Right lobe of liver (tissue), 4 donors: ENCODE results near the gene ADGRF1.

Source experiments
- POLR2A ChIP-seq: fragments of 450-650 bp; IDR thresholded peaks from one replicate; pipeline ENCODE4 v1.6.1; 2017; ENCODE audit warnings: antibody characterized with exemption, mild to moderate bottlenecking
- TF ChIP-seq, protein P1 (sequence below), 4 donors: fragments of 200-600 bp in 3 of 4; fragments of 450-650 bp in 1 of 4; IDR thresholded peaks; one replicate each; pipeline versions ENCODE4 v1.5.1 to v1.8.0; 2016 to 2022; ENCODE audit warnings: antibody characterized with exemption in 4 of 4, mild to moderate bottlenecking in 2 of 4
- donor health status: DM: no; HTN: no; CAD: no.
- donor health status: DM: no; HTN: no; CAD: no.
- donor health status: DM: no; HTN: yes; CAD: no.

DNA sequence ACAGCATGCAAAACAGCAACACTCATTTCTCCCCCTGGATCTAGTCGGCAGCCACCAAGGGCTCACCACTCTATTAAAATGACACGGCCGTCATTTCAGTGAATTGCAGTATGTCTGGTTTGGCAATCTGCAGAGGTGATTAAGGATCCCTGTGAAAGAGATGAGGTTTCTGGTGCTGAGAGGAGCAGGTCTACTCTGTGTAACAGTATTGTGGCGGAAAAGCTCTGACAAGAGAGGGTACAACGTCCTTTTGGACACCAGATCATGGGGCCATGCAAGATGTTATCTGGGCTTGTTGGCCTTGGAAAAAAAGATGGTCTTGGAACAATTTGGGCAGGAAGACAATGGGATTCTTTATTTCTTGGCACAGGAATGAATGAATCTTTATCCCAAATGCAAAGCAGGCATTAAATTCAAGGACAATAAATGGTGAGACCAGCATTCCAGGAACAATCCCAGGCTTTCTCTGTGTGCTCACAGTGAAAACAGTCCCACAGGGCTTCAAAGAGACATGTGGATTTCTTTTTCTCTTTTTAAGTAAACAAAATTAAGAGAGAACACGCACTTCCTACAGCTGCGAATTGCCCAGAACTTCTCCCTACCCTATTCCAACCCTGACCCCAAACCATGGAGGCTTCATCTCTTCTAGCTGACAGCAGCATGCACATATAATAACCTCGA is 33.7 kb upstream of the ADGRF1 start:
- TF ChIP-seq, protein P1, sequence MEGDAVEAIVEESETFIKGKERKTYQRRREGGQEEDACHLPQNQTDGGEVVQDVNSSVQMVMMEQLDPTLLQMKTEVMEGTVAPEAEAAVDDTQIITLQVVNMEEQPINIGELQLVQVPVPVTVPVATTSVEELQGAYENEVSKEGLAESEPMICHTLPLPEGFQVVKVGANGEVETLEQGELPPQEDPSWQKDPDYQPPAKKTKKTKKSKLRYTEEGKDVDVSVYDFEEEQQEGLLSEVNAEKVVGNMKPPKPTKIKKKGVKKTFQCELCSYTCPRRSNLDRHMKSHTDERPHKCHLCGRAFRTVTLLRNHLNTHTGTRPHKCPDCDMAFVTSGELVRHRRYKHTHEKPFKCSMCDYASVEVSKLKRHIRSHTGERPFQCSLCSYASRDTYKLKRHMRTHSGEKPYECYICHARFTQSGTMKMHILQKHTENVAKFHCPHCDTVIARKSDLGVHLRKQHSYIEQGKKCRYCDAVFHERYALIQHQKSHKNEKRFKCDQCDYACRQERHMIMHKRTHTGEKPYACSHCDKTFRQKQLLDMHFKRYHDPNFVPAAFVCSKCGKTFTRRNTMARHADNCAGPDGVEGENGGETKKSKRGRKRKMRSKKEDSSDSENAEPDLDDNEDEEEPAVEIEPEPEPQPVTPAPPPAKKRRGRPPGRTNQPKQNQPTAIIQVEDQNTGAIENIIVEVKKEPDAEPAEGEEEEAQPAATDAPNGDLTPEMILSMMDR (IDR thresholded peaks at IDR 0.05): no peak
- no peak for TF ChIP-seq POLR2A
